HepG2 (cell line): ENCODE results near the gene GALNT11.

ENCODE experiments used
- CHD2 ChIP-seq: IDR thresholded peaks from 2 replicates; pipeline ENCODE4 v1.6.1; 2011; ENCODE audit warnings: low read depth, low read length, improper control_type of control experiment
- CTCF ChIP-seq: sonication (generic); formaldehyde crosslinking; IDR thresholded peaks from 2 replicates; pipeline ENCODE4 v1.5.0; 2020; ENCODE audit warnings: mild to moderate bottlenecking, missing genetic modification reagents, moderate library complexity
- GABPA ChIP-seq, 2 experiments: IDR thresholded peaks; 2 replicates each; pipeline ENCODE4 v1.6.1; 2011 to 2016; ENCODE audit warnings: low read depth in 2 of 2, low read length in 1 of 2, missing biosample characterization in 1 of 2, missing genetic modification characterization in 1 of 2
- MTERF4 ChIP-seq: sonication (generic); formaldehyde crosslinking; IDR thresholded peaks from 2 replicates; pipeline ENCODE4 v1.8.0; 2023; ENCODE audit warnings: mild to moderate bottlenecking, missing genetic modification reagents
- NFRKB ChIP-seq: fragments of 450-650 bp; IDR thresholded peaks from 2 replicates; pipeline ENCODE4 v1.6.1; 2017
- NFYB ChIP-seq: sonication (generic); formaldehyde crosslinking; IDR thresholded peaks from 2 replicates; pipeline ENCODE4 v1.4.0; 2020; ENCODE audit warnings: missing genetic modification reagents
- USF2 ChIP-seq, 2 experiments: sonication (generic) in 1 of 2; formaldehyde crosslinking in 1 of 2; IDR thresholded peaks; 2 replicates each; pipeline versions ENCODE4 v1.5.1 to v1.6.1; 2011 to 2020; ENCODE audit warnings: borderline replicate concordance in 1 of 2, low read depth in 1 of 2, low read length in 1 of 2, mild to moderate bottlenecking in 1 of 2, missing genetic modification reagents in 1 of 2, moderate library complexity in 1 of 2
- ZNF512 ChIP-seq: sonication (generic); formaldehyde crosslinking; IDR thresholded peaks from 2 replicates; pipeline ENCODE4 v1.4.0; 2020; ENCODE audit warnings: mild to moderate bottlenecking, missing genetic modification reagents

- no peak for TF ChIP-seq ZNF512 (CRISPR knock-in tag)
- TF ChIP-seq GABPA (IDR thresholded peaks at IDR 0.05; ENCODE audit: low read depth, low read length), result no peak
- TF ChIP-seq GABPA (CRISPR knock-in tag; IDR thresholded peaks at IDR 0.05; ENCODE audit: low read depth), result no peak
- no peak for TF ChIP-seq CTCF (CRISPR knock-in tag)
- TF ChIP-seq NFRKB, result no peak
- no peak for TF ChIP-seq MTERF4 (CRISPR knock-in tag)
- TF ChIP-seq USF2 (IDR thresholded peaks at IDR 0.05; ENCODE audit: low read depth, low read length), result no peak
- TF ChIP-seq USF2 (CRISPR knock-in tag; IDR thresholded peaks at IDR 0.05; ENCODE audit: borderline replicate concordance), result no peak
- TF ChIP-seq NFYB (CRISPR knock-in tag), result no peak
- no peak for TF ChIP-seq CHD2
Measured at GRCh38 chr7:152132812-152133211, 107.3 kb downstream of the GALNT11 start.
